GM18861 (cell line): ENCODE data around the gene FAM180A.
A peak's percentile ranks its signal among the peaks of the same experiment; 100 is the strongest.
"Not testable (repeated sequence)": the region's sequence is repeated elsewhere in the genome, so short reads cannot be mapped to it uniquely, and the experiment has no call there.

Experiments used
- ATAC-seq: cut with Tn5 transposase; IDR thresholded peaks from one replicate; pipeline ENCODE4 v1.9.1; 2021; ENCODE audit not compliant: unreplicated experiment

The FAM180A gene

GRCh38 chr7:135715055-135715522, 33.5 kb downstream of the FAM180A start:
- ATAC-seq = no peak

- ATAC-seq = no peak
Observed at GRCh38 chr7:135714534-135715009, 34.0 kb downstream of the FAM180A start.

- no peak for ATAC-seq
Observed at GRCh38 chr7:135713836-135714470, 34.7 kb downstream of the FAM180A start.

GRCh38 chr7:135712796-135713195, 35.8 kb downstream of the FAM180A start:
- ATAC-seq = no peak

- ATAC-seq = peak; percentile 40
Observed at GRCh38 chr7:135712182-135712782, 36.3 kb downstream of the FAM180A start.

- no peak for ATAC-seq
Observed at GRCh38 chr7:135711139-135711469, 37.5 kb downstream of the FAM180A start.

- no peak for ATAC-seq
Observed at GRCh38 chr7:135710417-135711138, 38.0 kb downstream of the FAM180A start.

- ATAC-seq = no peak
Observed at GRCh38 chr7:135709508-135709907, 39.1 kb downstream of the FAM180A start.

GRCh38 chr7:135708041-135708440, 40.6 kb downstream of the FAM180A start:
- no peak for ATAC-seq

- no peak for ATAC-seq
Observed at GRCh38 chr7:135707570-135707966, 41.0 kb downstream of the FAM180A start.

GRCh38 chr7:135706858-135707569, 41.6 kb downstream of the FAM180A start:
- no peak for ATAC-seq

- no peak for ATAC-seq
Observed at GRCh38 chr7:135706038-135706742, 42.4 kb downstream of the FAM180A start.

GRCh38 chr7:135704698-135705097, 43.9 kb downstream of the FAM180A start:
- ATAC-seq = no peak

GRCh38 chr7:135704074-135704473, 44.5 kb downstream of the FAM180A start:
- ATAC-seq = no peak

- no peak for ATAC-seq
Observed at GRCh38 chr7:135697276-135698049, 51.1 kb downstream of the FAM180A start.

- no peak for ATAC-seq
Observed at GRCh38 chr7:135693558-135693957, 55.1 kb downstream of the FAM180A start.

GRCh38 chr7:135692606-135693005, 56.0 kb downstream of the FAM180A start:
- not testable (repeated sequence) for ATAC-seq

- ATAC-seq = no peak
Observed at GRCh38 chr7:135692055-135692454, 56.6 kb downstream of the FAM180A start.

- no peak for ATAC-seq
Observed at GRCh38 chr7:135690566-135690965, 58.0 kb downstream of the FAM180A start.

- no peak for ATAC-seq
Observed at GRCh38 chr7:135687466-135687865, 61.1 kb downstream of the FAM180A start.
